VCaP (cell line): Measurements from ENCODE around the gene PANK4.
A peak's percentile ranks its signal among the peaks of the same experiment; 100 is the strongest.

Experiments used
- H3K27ac ChIP-seq: fragments of 450-650 bp; 2 replicates; pipeline ENCODE4 v1.5.1; 2017
- TF ChIP-seq, protein P1 (sequence below): fragments of 450-650 bp; conservative IDR thresholded peaks from 2 replicates; pipeline ENCODE4 v1.5.1; 2017; ENCODE audit warnings: mild to moderate bottlenecking, moderate library complexity

Gene PANK4

DNA sequence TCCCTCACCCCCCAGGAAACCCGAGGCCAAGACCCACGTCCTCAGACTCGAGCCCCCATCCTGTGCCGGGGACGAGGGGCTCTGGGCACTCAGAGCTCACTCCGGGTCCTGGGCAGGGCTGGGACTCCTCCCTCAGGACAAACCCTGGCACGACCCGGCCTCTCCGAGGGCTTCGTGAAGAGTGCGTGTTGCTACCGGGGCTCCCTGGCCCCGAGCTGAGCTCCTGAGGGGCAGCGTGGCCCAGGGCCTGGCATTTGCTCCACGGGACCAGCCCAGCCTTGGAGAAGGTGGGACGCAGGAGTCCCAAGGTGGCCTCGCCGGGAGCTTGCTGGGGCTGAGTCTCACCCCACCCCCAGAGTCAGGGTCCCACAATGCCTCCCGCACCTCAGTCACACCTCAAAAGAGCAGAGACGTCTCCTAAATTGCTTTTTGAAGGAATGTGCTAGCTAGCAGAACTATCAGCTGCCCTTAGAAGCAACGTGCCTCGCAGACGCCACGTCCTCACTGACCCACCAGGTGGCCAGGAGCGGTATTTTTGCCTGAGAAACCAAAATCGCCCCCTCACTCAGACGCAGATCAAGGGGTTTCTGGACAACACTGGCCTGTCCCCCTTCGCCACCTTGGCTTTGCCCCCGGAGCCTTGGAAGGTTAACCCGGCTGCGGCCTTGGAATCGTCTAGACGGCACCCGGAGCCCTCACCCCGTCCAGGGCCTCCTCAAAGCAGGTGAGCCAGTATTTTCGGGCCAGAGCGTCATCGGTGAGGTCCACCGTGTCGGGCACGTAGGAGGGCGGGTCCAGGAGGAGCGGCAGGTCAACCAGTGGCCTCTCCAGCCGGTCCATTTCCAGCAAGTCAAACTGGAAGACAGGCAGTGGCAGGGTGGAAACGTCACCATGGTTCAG is 11.3 kb downstream of the PANK4 start:
- TF ChIP-seq, protein P1, sequence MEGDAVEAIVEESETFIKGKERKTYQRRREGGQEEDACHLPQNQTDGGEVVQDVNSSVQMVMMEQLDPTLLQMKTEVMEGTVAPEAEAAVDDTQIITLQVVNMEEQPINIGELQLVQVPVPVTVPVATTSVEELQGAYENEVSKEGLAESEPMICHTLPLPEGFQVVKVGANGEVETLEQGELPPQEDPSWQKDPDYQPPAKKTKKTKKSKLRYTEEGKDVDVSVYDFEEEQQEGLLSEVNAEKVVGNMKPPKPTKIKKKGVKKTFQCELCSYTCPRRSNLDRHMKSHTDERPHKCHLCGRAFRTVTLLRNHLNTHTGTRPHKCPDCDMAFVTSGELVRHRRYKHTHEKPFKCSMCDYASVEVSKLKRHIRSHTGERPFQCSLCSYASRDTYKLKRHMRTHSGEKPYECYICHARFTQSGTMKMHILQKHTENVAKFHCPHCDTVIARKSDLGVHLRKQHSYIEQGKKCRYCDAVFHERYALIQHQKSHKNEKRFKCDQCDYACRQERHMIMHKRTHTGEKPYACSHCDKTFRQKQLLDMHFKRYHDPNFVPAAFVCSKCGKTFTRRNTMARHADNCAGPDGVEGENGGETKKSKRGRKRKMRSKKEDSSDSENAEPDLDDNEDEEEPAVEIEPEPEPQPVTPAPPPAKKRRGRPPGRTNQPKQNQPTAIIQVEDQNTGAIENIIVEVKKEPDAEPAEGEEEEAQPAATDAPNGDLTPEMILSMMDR, result peak; percentile 13; the same call in 1 of the 2 replicates

DNA sequence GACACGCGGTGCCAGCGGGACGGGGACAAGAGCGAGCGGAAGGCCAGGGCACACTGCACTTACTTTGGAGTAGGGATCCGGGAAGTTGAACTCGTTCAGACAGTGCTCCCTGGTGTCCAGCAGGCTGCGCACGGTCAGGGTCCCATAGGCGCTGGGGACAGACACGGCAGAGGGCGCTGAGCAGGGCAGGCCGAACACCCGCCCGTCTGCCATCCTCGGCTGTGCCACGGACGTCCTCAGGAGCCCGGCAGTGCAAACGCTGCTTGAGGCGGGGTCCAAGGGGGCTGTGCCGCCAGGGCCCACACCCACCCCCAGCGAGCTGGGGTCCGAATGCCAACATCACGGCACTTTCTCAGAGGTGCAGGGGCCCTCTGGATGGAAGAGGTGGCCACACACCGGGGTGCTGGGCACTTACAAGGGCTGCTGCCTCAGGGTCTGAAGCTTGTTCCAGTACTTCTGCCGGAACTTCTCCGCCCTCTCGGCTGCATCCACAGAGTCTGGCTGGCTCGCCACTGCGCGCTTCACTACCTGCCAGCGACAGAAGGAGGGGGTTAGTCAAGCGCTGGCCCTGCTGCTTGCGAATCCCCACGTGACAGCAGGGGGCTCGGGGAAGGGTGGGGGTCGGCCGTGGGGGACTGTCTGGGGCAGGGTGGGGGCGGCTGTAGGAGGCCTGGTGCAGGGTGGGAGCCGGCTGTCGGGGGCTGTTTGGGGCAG is 12.3 kb downstream of the PANK4 start:
- no peak overlapping the region for H3K27ac ChIP-seq
- TF ChIP-seq, protein P1, result no peak

More for the DNA sequence above, 11.3 kb downstream of the PANK4 start:
- no peak overlapping the region for H3K27ac ChIP-seq

DNA sequence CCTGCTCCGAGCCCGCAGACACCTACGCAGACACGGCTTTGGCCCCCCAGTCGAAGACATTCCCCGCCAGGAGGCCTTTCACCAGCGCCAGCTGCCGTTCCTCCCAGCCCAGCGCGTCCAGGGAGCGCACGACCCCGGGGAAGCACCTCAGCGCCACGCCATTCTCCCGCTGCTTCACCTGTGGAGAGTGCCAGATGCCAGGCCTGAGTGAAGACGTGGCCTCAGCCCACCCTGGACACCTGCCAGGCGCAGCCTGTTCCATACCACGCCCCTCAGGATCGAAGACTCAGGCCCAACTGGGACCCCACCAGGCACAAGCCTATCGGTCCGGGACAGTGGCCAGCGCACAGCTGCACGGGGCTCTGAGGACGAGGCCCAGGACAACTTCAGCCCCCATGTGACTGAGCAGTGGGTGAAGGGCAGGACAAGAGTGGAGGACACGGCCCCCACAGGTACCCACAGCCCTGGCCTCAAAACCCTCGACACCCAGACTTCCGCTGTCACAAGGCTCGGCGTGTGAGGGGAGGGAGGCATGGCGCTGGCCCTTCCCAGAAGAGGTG is 13.5 kb downstream of the PANK4 start:
- TF ChIP-seq, protein P1, result no peak
- no peak overlapping the region for H3K27ac ChIP-seq

DNA sequence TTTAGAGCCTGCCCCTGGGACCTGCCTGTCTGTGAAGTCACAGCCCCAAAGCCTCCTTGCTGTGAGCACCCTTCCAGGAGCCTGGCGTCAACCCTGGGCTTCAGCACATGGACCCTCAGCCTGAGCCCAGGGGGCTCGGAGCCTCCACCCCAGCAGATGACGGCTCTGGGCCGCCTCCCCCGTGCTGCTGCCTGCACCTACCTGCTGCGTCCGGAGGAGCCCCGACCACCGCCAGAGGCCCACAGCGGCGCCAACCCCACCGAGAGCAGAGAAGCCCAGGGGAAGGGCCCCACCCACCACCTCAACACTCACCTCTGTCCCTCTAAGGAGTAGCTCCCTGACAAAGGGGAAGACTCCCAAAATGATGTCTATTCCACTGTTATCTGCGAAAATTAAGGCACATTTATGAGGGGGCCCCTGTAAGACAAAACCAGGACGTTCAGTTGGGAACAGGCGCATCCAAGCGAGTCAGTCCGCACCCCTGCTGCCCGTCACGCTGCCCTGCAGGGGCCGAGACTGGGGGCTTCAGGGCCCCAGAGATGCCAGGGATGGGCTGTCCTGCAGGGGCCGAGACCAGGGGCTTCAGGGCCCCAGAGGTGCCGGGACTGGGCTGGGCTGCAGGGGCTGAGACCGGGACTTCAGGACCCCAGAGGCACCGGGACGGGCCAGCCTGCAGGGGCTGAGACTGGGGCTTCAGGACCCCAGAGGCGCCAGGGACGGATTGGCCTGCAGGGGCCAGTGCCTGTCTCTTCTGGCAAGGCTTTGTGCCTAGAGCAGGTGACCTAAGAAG is 15.8 kb downstream of the PANK4 start:
- no peak overlapping the region for H3K27ac ChIP-seq
- TF ChIP-seq, protein P1, result no peak

DNA sequence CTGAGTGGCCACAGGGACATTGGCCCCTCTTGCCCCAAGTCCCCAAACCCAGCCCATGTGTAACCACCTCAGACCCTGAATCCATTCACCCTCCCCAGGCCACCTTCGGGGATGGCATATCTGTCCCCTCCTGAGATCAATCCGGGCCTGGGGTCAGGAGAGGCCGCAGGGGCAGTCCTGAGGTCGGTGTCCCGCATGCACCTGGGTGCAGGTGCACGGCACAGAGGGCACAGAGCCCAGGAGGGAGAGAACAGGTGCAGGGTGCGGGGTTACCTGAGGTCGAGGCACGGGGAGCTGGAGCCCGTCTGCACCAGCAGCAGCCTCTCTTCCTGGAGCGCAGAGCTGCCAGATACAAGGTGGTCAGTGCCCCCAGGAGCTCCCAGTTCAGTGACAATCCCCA is 16.8 kb downstream of the PANK4 start:
- H3K27ac ChIP-seq, result no peak overlapping the region

DNA sequence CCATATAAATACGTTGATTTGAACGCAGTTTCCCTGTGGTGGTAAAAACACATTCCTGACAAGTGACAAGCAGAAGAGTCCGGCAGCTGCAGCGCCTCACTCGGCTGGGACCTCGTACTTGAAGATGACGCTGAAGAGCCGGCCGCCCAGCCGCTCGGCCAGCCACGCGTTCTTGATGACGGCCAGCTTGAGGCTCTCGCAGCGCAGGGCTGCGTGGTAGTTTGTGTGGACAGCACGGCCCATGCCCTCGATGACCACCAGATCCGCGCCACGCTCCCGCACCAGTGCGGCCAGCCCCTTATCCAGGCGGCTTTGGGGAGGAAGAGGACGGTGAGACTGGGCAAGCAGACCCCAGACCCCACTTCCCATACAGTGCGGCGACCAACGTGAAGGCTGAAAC is 17.6 kb downstream of the PANK4 start:
- TF ChIP-seq, protein P1, result no peak
- no peak overlapping the region for H3K27ac ChIP-seq

More for the DNA sequence above, 16.8 kb downstream of the PANK4 start:
- TF ChIP-seq, protein P1, result no peak
